Islet of Langerhans (tissue), 1 donor: Measurements from ENCODE around the gene PRCD.

Experiments
- FAIRE-seq: peaks from one replicate; lab custom pipeline; 2011; peaks lifted over from hg19 to GRCh38; lab: Jason Lieb, UNC

PRCD gene

GRCh38 chr17:76572201-76572910 is 32.5 kb downstream of the PRCD start:
- no peak for FAIRE-seq

- FAIRE-seq = no peak
Measured at GRCh38 chr17:76573096-76573495, 33.3 kb downstream of the PRCD start.

GRCh38 chr17:76574166-76574565 is 34.3 kb downstream of the PRCD start:
- FAIRE-seq = no peak

- no peak for FAIRE-seq
Measured at GRCh38 chr17:76575570-76575969, 35.7 kb downstream of the PRCD start.

GRCh38 chr17:76576189-76576588 is 36.3 kb downstream of the PRCD start:
- FAIRE-seq = no peak

- no peak for FAIRE-seq
Measured at GRCh38 chr17:76577876-76578275, 38.0 kb downstream of the PRCD start.

- FAIRE-seq = no peak
Measured at GRCh38 chr17:76578376-76578775, 38.5 kb downstream of the PRCD start.

- FAIRE-seq = no peak
Measured at GRCh38 chr17:76579281-76579680, 39.4 kb downstream of the PRCD start.

GRCh38 chr17:76581515-76581914 is 41.7 kb downstream of the PRCD start:
- no peak for FAIRE-seq

GRCh38 chr17:76582660-76583059 is 42.8 kb downstream of the PRCD start:
- FAIRE-seq = no peak

GRCh38 chr17:76584427-76585032 is 44.7 kb downstream of the PRCD start:
- FAIRE-seq = no peak

GRCh38 chr17:76585033-76585648 is 45.3 kb downstream of the PRCD start:
- FAIRE-seq = no peak

GRCh38 chr17:76585649-76586593 is 46.1 kb downstream of the PRCD start, which contains the start of gene ST6GALNAC2:
Gene ST6GALNAC2 (minus strand): TSS chr17:76585860. CDS start chr17:76585808, 52 bp downstream.
- no peak for FAIRE-seq

- no peak for FAIRE-seq
Measured at GRCh38 chr17:76586741-76587487, 47.1 kb downstream of the PRCD start.

- FAIRE-seq = no peak
Measured at GRCh38 chr17:76588182-76588581, 48.3 kb downstream of the PRCD start.

- FAIRE-seq = no peak
Measured at GRCh38 chr17:76593384-76593826, 53.6 kb downstream of the PRCD start.

- no peak for FAIRE-seq
Measured at GRCh38 chr17:76593959-76594358, 54.1 kb downstream of the PRCD start.

GRCh38 chr17:76594690-76595089 is 54.8 kb downstream of the PRCD start:
- no peak for FAIRE-seq
